HepG2 (cell line): ENCODE data around the gene RTBDN. TPM values are rescaled to one million over a fixed set of nuclear protein-coding genes. Genes with fewer than 3 reads are reported as not detected.
A peak's percentile ranks its signal among the peaks of the same experiment; 100 is the strongest.

ENCODE experiments used
- ATAC-seq: fragments of 200-7000 bp; cut with Tn5 transposase; 3 replicates; pipeline ENCODE4 v1.9.1; 2020; ENCODE audit warnings: mild to moderate bottlenecking, moderate library complexity
- BruUV-seq: library from RNA; stranded (reverse); fragments of 400-500 nt; replicated peaks from 2 replicates; lab custom pipeline; 2021; lab: Mats Ljungman, UMichigan
- CTCF ChIA-PET: fragments of 300-600 bp; formaldehyde crosslinking; extraction: SDS; loops from one replicate; lab custom pipeline; 2021; ENCODE audit warnings: low total read pairs, inconsistent platforms, low intra/inter-chr PET ratio; lab: Yijun Ruan, JAX
- POLR2A ChIA-PET: fragments of 350-600 bp; sonication (Branson Sonifier 250); formaldehyde crosslinking; loops from one replicate; lab custom pipeline; 2020; ENCODE audit warnings: antibody characterized with exemption, inconsistent platforms; lab: Yijun Ruan, JAX
- DNase-seq: peaks from one replicate; pipeline ENCODE4 v3.0.0-alpha.2; 2015; ENCODE audit warnings: low spot score
- FAIRE-seq: peaks from 3 replicates; lab custom pipeline; 2011; peaks lifted over from hg19 to GRCh38; lab: Jason Lieb, UNC
- H2AFZ ChIP-seq: one replicate; pipeline ENCODE4 v1.6.1; 2011; ENCODE audit warnings: low read length, inconsistent platforms
- H3K27ac ChIP-seq: fragments of 300-600 bp; 3 replicates; pipeline ENCODE4 v1.8.0; 2011; ENCODE audit warnings: mixed run types, mild to moderate bottlenecking, mixed read lengths, low read length, inconsistent platforms; ENCODE audit not compliant: insufficient read depth; ENCODE audit errors: extremely low read length
- H3K27me3 ChIP-seq, 2 experiments: fragments of 200-600 bp in 1 of 2; 2 replicates in 1 of 2; 3 replicates in 1 of 2; pipeline versions ENCODE4 v1.6.0 to v1.8.0; 2011; ENCODE audit warnings: low read length in 2 of 2, mild to moderate bottlenecking in 2 of 2, moderate library complexity in 2 of 2, inconsistent platforms in 1 of 2; ENCODE audit not compliant: insufficient read depth in 2 of 2, control insufficient read depth in 1 of 2
- H3K36me3 ChIP-seq, 2 experiments: fragments of 200-600 bp in 1 of 2; replicated peaks in 1 of 2; 2 replicates in 1 of 2; 3 replicates in 1 of 2; pipeline versions ENCODE4 v1.5.1 to v1.8.0; 2011; ENCODE audit warnings: low read length in 2 of 2, inconsistent platforms in 1 of 2; ENCODE audit not compliant: insufficient read depth in 2 of 2, control insufficient read depth in 1 of 2
- H3K4me1 ChIP-seq: 2 replicates; pipeline ENCODE4 v1.5.1; 2012; ENCODE audit warnings: low read length, inconsistent platforms; ENCODE audit not compliant: insufficient read depth
- H3K4me2 ChIP-seq: 2 replicates; pipeline ENCODE4 v1.6.0; 2011; ENCODE audit warnings: low read depth, low read length, inconsistent platforms
- H3K4me3 ChIP-seq, 3 experiments: fragments of 200-600 bp in 1 of 3; sonication (generic), shearing (Covaris generic) in 1 of 3; replicated peaks in 1 of 3; 2 replicates each; pipeline ENCODE4 v1.5.1; 2011 to 2016; ENCODE audit warnings: low read length in 3 of 3, inconsistent platforms in 2 of 3, low read depth in 2 of 3, mild to moderate bottlenecking in 2 of 3, control low read depth in 1 of 3, mixed read lengths in 1 of 3; ENCODE audit not compliant: insufficient read depth in 1 of 3
- H3K79me2 ChIP-seq: one replicate; pipeline ENCODE4 v1.6.1; 2011; ENCODE audit warnings: low read length, inconsistent platforms; ENCODE audit not compliant: insufficient read depth
- H3K9ac ChIP-seq: 2 replicates; pipeline ENCODE4 v1.6.0; 2011; ENCODE audit warnings: mild to moderate bottlenecking, low read depth, low read length, inconsistent platforms; ENCODE audit not compliant: insufficient read depth
- H3K9me3 ChIP-seq: 2 replicates; pipeline ENCODE4 v1.5.1; 2012; ENCODE audit warnings: mild to moderate bottlenecking, low read length
- H4K20me1 ChIP-seq: 2 replicates; pipeline ENCODE4 v1.6.0; 2011; ENCODE audit warnings: inconsistent platforms, mild to moderate bottlenecking, low read length, moderate library complexity; ENCODE audit not compliant: insufficient read depth
- CEBPB ChIP-seq: IDR thresholded peaks from 2 replicates; pipeline ENCODE4 v1.6.1; 2011; ENCODE audit warnings: low read depth, low read length, improper control_type of control experiment, borderline replicate concordance
- GATAD2A ChIP-seq: IDR thresholded peaks from 2 replicates; pipeline ENCODE4 v1.6.1; 2016
- NR3C1 ChIP-seq: sonication (generic); formaldehyde crosslinking; IDR thresholded peaks from 2 replicates; pipeline ENCODE4 v1.4.0; 2020; ENCODE audit warnings: missing genetic modification reagents
- PHB2 ChIP-seq: fragments of 450-650 bp; IDR thresholded peaks from 2 replicates; pipeline ENCODE4 v1.6.1; 2018; ENCODE audit not compliant: partially characterized antibody
- SMAD1 ChIP-seq: sonication (generic); formaldehyde crosslinking; IDR thresholded peaks from 2 replicates; pipeline ENCODE4 v1.4.0; 2020; ENCODE audit warnings: missing genetic modification reagents, low read depth, mild to moderate bottlenecking, borderline replicate concordance
- SP1 ChIP-seq, 2 experiments: fragments of 450-650 bp in 1 of 2; sonication (generic) in 1 of 2; formaldehyde crosslinking in 1 of 2; IDR thresholded peaks; 2 replicates each; pipeline versions ENCODE4 v1.4.0 to v1.6.1; 2016 to 2020; ENCODE audit warnings: missing genetic modification reagents in 1 of 2
- TGIF2 ChIP-seq: IDR thresholded peaks from 2 replicates; pipeline ENCODE4 v1.6.1; 2016; ENCODE audit warnings: control low read depth, missing compliant biosample characterization
- U2AF2 ChIP-seq: fragments of 200-400 bp; formaldehyde crosslinking; IDR thresholded peaks from 2 replicates; pipeline ENCODE4 v1.6.1; 2017; ENCODE audit warnings: low read depth, mild to moderate bottlenecking, low read length
- ZFP62 ChIP-seq: sonication (generic); formaldehyde crosslinking; IDR thresholded peaks from 2 replicates; pipeline ENCODE4 v1.4.0; 2020; ENCODE audit warnings: missing genetic modification reagents
- ZMYM2 ChIP-seq: sonication (generic); formaldehyde crosslinking; IDR thresholded peaks from 2 replicates; pipeline ENCODE4 v1.8.0; 2022; ENCODE audit warnings: mild to moderate bottlenecking, missing genetic modification reagents
- ZNF263 ChIP-seq: sonication (generic); formaldehyde crosslinking; IDR thresholded peaks from 2 replicates; pipeline ENCODE4 v1.4.0; 2020; ENCODE audit warnings: missing genetic modification reagents
- ZNF501 ChIP-seq: sonication (generic); formaldehyde crosslinking; IDR thresholded peaks from 2 replicates; pipeline ENCODE4 v1.5.1; 2020; ENCODE audit warnings: mild to moderate bottlenecking, moderate library complexity, missing genetic modification reagents
- WGBS: methylation state at CpG from one replicate; pipeline ENCODE4 v1.1.6; 2017; ENCODE audit warnings: low lambda C conversion rate; 5-methylcytosine and 5-hydroxymethylcytosine counted together
- in situ Hi-C: cut with HindIII; loops from 2 replicates; pipeline ENCODE4 v1.10.0; 2017; ENCODE audit warnings: low pct_unique_long_range_greater_than_20kb; ENCODE audit not compliant: extremely low pct_ligation_motif_present
- intact Hi-C: fragments of 100-400 bp; cut with micrococcal nuclease; formaldehyde crosslinking; loops from one replicate; pipeline ENCODE4 v1.10.0; 2022; ENCODE audit not compliant: unreplicated experiment
- polyA plus RNA-seq, 8 experiments: library from polyadenylated mRNA; depleted of rRNA in 3 of 8; stranded (reverse) in 7 of 8; unstranded in 1 of 8; fragments of >200 nt; fragmentation: Illumina TruSeq in 4 of 8; extraction: Trizol in 4 of 8; gene quantifications; 2 replicates each; pipeline versions ENCODE4 v1.2.1 to v1.2.3, GENCODE V29; 2011 to 2016; ENCODE audit warnings: low read depth in 4 of 8, missing spikeins in 1 of 8, mixed read lengths in 1 of 8; ENCODE audit not compliant: insufficient read depth in 1 of 8
- total RNA-seq, 5 experiments: library from RNA; depleted of rRNA; stranded (reverse); fragments of >200 nt; fragmentation: Illumina TruSeq; extraction: Trizol; gene quantifications; 2 replicates each; pipeline ENCODE4 v1.2.3, GENCODE V29; 2016; ENCODE audit warnings: low read depth in 1 of 5
- TF ChIP-seq, protein P1 (sequence below): IDR thresholded peaks from 2 replicates; pipeline ENCODE4 v1.6.1; 2012; ENCODE audit warnings: inconsistent platforms
- TF ChIP-seq, protein P2 (sequence below): sonication (generic); formaldehyde crosslinking; IDR thresholded peaks from 2 replicates; pipeline ENCODE4 v1.4.0; 2020; ENCODE audit warnings: low read depth, mild to moderate bottlenecking, missing genetic modification reagents
- TF ChIP-seq, protein P3 (sequence below): sonication (generic); formaldehyde crosslinking; IDR thresholded peaks from 2 replicates; pipeline ENCODE4 v1.9.0; 2021; ENCODE audit warnings: missing genetic modification reagents, mild to moderate bottlenecking, borderline replicate concordance

Gene RTBDN
- total and polyA plus RNA-seq, 2 of the 13 experiments (the other 11 are each of a cell fraction or from before 2014, with no cell fraction given): 0.27 to 0.48 TPM

DNA sequence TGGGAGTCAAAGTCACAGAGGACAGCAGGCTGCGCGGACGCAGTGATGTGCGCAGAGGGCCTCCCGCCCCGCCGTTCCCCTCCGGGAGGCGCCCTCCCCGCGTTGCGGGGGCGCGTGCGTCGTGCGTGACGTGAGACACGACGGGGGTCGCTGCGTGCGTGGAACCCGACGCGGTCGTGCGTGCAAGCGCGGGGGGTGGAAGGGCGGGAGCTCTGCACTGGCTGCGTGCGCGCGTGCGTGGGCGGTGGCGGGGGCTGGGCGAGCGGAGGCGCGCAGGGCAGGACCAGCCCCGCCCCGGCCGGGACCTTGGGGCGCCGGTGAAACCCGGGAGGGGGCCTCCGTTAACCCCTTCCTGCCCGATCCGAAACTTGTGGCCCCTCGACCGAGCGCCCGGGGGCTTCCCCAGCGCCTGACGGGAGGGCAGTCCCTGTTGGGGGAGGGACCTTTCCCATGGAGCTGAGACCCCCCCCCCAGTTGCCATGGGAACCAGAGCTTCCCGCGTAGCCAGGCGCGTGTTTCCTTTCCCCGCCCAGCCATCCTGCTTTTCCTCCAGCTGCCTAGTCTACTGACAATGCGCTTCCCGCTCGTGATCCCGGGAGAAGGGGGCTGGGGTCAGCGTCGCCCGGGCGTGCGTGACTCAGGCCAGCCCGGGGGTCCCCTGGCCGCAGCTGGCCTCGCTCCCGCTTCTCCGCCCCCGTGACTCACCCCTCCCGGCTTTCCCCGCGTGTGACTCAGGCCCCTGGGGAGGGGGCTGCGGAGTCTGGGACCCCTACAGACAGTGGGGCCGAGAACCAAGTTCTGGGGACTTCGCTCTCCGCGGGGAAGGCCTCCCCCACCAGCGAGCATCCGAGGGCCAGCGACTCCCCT is 51.7 kb downstream of the RTBDN start (continued):
- TF ChIP-seq, protein P1, sequence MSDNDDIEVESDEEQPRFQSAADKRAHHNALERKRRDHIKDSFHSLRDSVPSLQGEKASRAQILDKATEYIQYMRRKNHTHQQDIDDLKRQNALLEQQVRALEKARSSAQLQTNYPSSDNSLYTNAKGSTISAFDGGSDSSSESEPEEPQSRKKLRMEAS: peak; percentile 4
- TF ChIP-seq SP1 (IDR thresholded peaks at IDR 0.05) (no peak), SP1 (CRISPR knock-in tag; IDR thresholded peaks at IDR 0.05) (peak; percentile 46)

DNA sequence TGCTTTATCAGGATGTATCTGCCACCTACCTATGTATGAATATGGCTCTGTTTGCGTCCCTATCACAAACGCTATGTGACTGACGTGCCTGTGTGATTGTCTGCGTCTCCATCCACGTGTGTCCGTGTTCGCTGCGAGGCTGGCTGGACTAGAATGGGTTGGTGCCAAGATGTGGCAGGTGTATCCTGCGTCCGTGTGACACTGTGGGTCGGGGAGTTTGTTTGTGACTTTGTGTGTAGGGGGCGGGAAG is 52.3 kb downstream of the RTBDN start:
- H3K4me3 ChIP-seq: peak overlapping the region; percentile 25 to 73 (median 65); a peak in 5 of 6 replicates
- in situ Hi-C loops: no loop called here
- no peak for FAIRE-seq
- no peaks in the 10 kb centered on the region for H3K79me2 ChIP-seq
- no peak for ATAC-seq
- H3K9ac ChIP-seq: no peak overlapping the region
- H3K36me3 ChIP-seq: no peaks in the 10 kb centered on the region
- H3K27ac ChIP-seq: no peak overlapping the region
- no peaks in the 10 kb centered on the region for H3K9me3 ChIP-seq
- peak overlapping the region; percentile 92 for H3K4me2 ChIP-seq
- intact Hi-C loops: no loop called here
- H3K27me3 ChIP-seq: no peaks in the 10 kb centered on the region; a peak in 3 of 5 replicates
- BruUV-seq: no TSS peak
- no peak overlapping the region for H2AFZ ChIP-seq
- no peak for DNase-seq
- no CpG with 5 or more reads among the region's 12 CpGs for WGBS
- ChIA-PET CTCF (no interaction called here), POLR2A (interaction anchor here (1.0 to 3.9 kb wide), 3 partner anchors 10 to 18 kb away, joined by 3 to 38 read pairs (median 3); partner anchors contain the start of gene JUNB)
- peaks cover 81% of the 10 kb centered on the region for H3K4me1 ChIP-seq
- H4K20me1 ChIP-seq: no peaks in the 10 kb centered on the region
- TF ChIP-seq ZNF501 (peak; percentile 41; the same call in 1 of the 2 replicates), GATAD2A (peak; percentile 40; the same call in 1 of the 2 replicates), TGIF2 (no peak), ZNF263 (CRISPR knock-in tag) (no peak), ZFP62 (CRISPR knock-in tag) (no peak), CEBPB (no peak), U2AF2 (no peak), PHB2 (no peak), ZMYM2 (peak; percentile 47; the same call in 1 of the 2 replicates), NR3C1 (CRISPR knock-in tag) (no peak), SMAD1 (CRISPR knock-in tag) (no peak)
- TF ChIP-seq, protein P2, sequence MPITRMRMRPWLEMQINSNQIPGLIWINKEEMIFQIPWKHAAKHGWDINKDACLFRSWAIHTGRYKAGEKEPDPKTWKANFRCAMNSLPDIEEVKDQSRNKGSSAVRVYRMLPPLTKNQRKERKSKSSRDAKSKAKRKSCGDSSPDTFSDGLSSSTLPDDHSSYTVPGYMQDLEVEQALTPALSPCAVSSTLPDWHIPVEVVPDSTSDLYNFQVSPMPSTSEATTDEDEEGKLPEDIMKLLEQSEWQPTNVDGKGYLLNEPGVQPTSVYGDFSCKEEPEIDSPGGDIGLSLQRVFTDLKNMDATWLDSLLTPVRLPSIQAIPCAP (CRISPR knock-in tag): no peak
- TF ChIP-seq, protein P3, sequence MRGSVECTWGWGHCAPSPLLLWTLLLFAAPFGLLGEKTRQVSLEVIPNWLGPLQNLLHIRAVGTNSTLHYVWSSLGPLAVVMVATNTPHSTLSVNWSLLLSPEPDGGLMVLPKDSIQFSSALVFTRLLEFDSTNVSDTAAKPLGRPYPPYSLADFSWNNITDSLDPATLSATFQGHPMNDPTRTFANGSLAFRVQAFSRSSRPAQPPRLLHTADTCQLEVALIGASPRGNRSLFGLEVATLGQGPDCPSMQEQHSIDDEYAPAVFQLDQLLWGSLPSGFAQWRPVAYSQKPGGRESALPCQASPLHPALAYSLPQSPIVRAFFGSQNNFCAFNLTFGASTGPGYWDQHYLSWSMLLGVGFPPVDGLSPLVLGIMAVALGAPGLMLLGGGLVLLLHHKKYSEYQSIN (CRISPR knock-in tag): no peak
